T47D (cell line): ENCODE results near the gene RAPGEF4.
A peak's percentile ranks its signal among the peaks of the same experiment; 100 is the strongest.

Experiments
- DNase-seq, 2 experiments: peaks; one replicate each; pipeline versions ENCODE4 v3.0.0 to v3.0.0-alpha.2; 2011 to 2012; ENCODE audit warnings: low read depth in 1 of 2, low spot score in 1 of 2
- JUND ChIP-seq: IDR thresholded peaks from 2 replicates; pipeline ENCODE4 v1.6.1; 2012; ENCODE audit warnings: low read depth
- in situ Hi-C: cut with HindIII; loops from 2 replicates; pipeline ENCODE4 v1.10.0; 2016; ENCODE audit warnings: low sequenced_read_pairs, low pct_unique_long_range_greater_than_20kb

RAPGEF4 gene

DNA sequence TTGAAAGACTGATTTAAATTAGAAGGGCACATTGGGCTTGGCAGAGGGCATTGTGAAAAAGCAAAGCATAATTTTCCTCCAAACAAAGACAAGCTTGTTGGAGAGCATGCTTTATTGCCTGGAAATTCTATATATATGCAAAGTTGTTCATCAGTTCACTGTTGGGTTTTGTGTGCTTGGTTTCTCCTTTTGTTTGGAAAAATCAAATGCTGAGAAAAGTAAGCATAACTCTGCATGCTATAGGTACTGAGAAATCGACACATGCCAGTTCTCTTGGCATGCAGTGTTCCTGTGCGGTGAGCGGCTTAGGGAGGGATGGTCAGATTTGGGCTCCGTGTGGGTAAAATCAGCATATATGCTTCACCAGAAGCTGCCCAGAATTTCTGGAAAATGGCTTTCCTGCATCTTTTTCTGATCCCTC is 161.0 kb downstream of the RAPGEF4 start:
- TF ChIP-seq JUND: no peak
- in situ Hi-C loops: no loop called here

DNA sequence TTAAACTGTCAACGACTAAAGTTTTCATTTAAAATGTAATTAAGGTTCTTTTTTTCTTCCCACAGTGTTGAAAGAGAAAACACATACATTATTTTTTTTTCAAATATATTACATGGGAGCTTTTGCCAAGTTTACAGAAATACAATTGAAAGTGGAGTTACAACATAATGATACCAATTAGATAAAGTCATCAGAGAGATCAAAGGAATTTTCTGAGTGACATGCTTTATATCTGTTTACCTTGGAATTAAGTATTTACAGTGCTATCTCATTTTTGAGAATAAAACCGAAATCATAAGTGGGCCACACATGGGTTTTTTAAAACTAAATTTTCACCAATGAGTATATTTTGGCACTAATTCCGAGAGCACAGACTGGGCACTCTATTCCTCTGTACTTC is 165.2 kb downstream of the RAPGEF4 start:
- TF ChIP-seq JUND: no peak
- no peak for DNase-seq
- in situ Hi-C loops: no loop called here

More for the DNA sequence above, 161.0 kb downstream of the RAPGEF4 start:
- DNase-seq: no peak

GRCh38 chr2:172901913-172902312 is 166.3 kb downstream of the RAPGEF4 start:
- in situ Hi-C loops: no loop called here
- TF ChIP-seq JUND: no peak
- DNase-seq: peak in 1 of 2 experiments; percentile 5

- in situ Hi-C loops: no loop called here
- DNase-seq: no peak
- no peak for TF ChIP-seq JUND
Measured at GRCh38 chr2:172904236-172904635, 168.6 kb downstream of the RAPGEF4 start.

DNA sequence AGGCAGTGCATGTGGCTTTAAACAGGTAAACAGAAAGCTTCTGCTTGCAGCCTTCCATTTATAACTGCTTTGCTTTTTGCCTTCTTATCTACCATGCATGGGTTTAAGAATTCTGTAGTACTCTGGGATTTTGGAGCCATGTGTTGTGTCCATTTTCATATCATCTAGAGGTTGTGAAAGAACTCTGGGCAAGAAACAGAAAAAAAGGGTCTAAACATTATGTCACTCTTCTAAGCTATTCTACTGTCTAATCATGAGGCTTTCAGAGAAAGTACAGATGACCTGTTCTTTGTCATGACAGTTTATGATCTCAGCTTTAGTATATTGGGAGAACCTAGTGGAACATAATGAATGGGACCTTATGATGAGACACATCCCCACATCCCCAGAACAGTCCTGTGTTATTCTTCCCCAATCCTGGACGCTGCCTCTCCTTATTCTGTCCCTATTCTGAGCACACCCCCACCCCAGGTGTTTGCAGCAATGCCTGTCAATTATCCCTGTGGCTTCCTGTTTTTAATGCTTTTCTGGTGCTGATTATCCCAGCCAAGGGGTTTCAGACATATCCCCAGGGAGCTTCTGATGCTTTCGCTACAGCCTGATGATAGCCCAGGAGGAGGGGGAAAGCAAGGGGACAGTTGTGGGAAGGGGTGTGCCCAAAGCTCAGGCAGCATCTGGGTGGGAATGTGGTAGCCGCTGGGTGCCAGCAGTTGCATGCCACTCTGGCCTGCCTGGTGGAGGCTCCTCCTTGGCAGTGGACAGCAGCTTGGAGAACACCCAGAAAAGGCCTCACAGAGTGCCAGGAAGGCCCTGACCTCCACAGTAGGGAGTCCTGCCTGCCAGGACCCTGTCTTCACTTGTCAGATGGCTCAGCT is 170.5 kb downstream of the RAPGEF4 start:
- no peak for TF ChIP-seq JUND
- no peak for DNase-seq
- in situ Hi-C loops: no loop called here

GRCh38 chr2:172908275-172908674 is 172.6 kb downstream of the RAPGEF4 start:
- no peak for DNase-seq
- in situ Hi-C loops: no loop called here
- TF ChIP-seq JUND: no peak

GRCh38 chr2:172909454-172909853 is 173.8 kb downstream of the RAPGEF4 start:
- TF ChIP-seq JUND: no peak
- in situ Hi-C loops: no loop called here
- DNase-seq: no peak

- no peak for TF ChIP-seq JUND
- in situ Hi-C loops: no loop called here
- DNase-seq: no peak
Measured at GRCh38 chr2:172912266-172912665, 176.6 kb downstream of the RAPGEF4 start.

DNA sequence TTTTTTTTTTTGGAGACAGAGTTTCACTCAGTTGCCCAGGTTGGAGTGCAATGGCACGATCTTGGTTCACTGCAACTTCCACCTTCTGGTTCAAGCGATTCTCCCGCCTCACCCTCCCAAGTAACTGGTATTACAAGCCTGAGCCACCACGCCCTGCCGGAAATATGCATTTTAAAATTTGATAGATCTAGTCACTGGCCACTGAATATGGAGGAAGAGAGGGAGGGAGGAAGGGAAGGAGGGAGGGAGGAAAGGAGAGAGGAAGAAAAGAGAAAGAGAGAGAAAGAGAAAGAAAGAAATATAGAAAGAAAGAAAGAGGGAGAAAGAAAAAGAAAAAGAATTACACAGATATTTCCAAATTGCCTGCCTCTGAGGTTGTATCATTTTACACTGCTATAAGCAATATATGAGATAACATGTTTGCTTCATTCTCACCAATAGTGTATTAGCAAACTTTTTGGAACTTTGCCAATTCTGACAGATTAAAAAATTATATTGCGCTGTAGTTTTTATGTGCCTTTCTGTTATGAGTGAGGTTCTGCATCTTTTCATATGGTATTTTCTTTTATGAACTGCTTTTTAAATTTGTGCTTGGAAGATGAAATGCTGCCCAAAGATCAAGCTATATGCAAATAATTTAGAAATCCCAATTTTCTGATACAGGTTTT is 178.8 kb downstream of the RAPGEF4 start:
- in situ Hi-C loops: no loop called here
- DNase-seq: no peak
- no peak for TF ChIP-seq JUND

DNA sequence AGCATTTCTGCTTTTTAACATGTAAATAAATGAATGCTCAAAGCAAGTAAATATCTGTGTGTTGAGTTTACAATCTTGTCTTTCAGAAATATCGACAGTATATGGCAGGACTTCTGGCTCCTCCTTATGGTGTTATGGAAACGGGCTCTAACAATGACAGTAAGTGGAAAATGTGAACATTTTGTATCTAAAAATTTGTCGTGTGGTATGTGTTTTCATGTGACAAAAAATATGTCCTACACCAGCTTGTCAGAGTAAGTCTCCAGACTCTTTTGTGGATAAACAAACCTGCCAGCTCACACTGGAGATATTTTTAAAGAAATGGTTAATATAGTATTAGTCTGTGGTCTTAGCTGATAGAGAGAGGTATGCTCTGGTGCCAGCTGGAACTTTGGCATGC is 182.1 kb downstream of the RAPGEF4 start:
- in situ Hi-C loops: no loop called here

GRCh38 chr2:172919732-172920131 is 184.1 kb downstream of the RAPGEF4 start:
- DNase-seq: no peak
- TF ChIP-seq JUND: no peak
- in situ Hi-C loops: no loop called here

More for the DNA sequence above, 182.1 kb downstream of the RAPGEF4 start:
- no peak for TF ChIP-seq JUND
- DNase-seq: no peak

DNA sequence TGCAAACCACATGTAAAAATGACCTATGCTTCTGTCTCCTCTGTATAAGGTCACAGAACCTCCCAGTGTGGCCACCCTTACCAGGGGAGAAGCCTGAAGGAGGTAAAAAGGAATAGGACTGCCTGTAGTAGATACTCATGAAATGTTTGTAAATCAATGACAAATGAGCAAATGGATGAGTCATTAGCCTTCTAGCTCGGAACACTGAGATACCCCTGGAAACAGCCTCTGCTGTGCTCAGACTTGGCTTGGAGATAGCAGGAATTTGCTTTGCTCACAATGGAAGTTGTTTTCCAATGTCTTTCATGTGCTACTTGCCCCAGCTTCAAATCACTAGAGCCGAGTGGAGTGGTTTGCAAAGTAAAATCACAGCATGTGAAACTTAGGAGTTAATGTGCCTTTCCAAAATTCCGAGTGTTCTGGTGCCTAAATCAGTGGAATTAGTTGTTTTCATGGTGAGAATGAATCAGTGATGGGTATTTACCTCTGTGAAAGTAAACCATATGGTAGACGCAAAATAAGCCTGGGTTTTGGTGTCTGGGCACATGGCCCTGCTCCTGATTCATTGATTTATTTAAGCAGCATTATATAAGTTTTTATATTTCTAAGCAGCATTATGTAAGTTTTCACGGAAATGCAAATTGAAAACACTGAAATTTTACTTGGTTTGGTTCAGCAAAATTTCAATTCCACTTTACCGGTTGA is 186.0 kb downstream of the RAPGEF4 start:
- in situ Hi-C loops: no loop called here
- no peak for TF ChIP-seq JUND
- no peak for DNase-seq

DNA sequence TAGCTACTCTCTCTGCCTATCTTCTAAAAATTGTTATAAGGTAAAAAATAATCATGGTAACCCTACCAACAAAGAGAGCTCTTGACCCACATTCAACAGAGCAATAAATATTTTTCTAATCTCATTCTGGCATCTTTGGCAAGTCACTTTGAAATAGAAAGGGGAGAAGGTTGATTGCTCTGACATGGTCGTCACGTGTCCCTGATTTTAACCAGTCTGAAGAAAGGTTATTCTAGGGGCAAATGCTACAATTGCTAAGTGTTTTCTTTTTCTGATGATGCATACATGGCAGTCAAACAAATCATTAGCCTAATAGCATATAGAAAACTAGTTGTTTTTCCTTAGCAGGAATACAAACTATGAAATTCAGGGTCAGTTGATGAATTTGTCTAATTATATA is 186.7 kb downstream of the RAPGEF4 start:
- TF ChIP-seq JUND: no peak
- no peak for DNase-seq
- in situ Hi-C loops: no loop called here
